ENCODE measurements around the gene SWI5.
"Not testable (repeated sequence)": the region's sequence is repeated elsewhere in the genome, so short reads cannot be mapped to it uniquely, and the experiment has no call there.

SWI5 gene

GRCh38 chr9:128279088-128280073, 3.3 kb downstream of the SWI5 start:
- DNase-seq (ENCODE audit: low spot score), result not testable (repeated sequence)

- DNase-seq (ENCODE audit: low spot score), result no peak
Observed at GRCh38 chr9:128280084-128280622, 4.1 kb downstream of the SWI5 start.

GRCh38 chr9:128282500-128282899, 6.4 kb downstream of the SWI5 start:
- DNase-seq (ENCODE audit: low spot score), result no peak

GRCh38 chr9:128285033-128285784, 9.1 kb downstream of the SWI5 start:
- DNase-seq (ENCODE audit: low spot score), result no peak

- no peak for DNase-seq (ENCODE audit: low spot score)
Observed at GRCh38 chr9:128286440-128286839, 10.4 kb downstream of the SWI5 start.

GRCh38 chr9:128288273-128289004, 12.4 kb downstream of the SWI5 start:
- no peak for DNase-seq (ENCODE audit: low spot score)

GRCh38 chr9:128292009-128292408, 15.9 kb downstream of the SWI5 start:
- DNase-seq (ENCODE audit: low spot score), result no peak

- no peak for DNase-seq (ENCODE audit: low spot score)
Observed at GRCh38 chr9:128293091-128293490, 17.0 kb downstream of the SWI5 start.

GRCh38 chr9:128294142-128294541, 18.1 kb downstream of the SWI5 start:
- no peak for DNase-seq (ENCODE audit: low spot score)

- peak; percentile 25 for DNase-seq (ENCODE audit: low spot score)
Observed at GRCh38 chr9:128296340-128297220, 20.5 kb downstream of the SWI5 start.

GRCh38 chr9:128297221-128297773, 21.2 kb downstream of the SWI5 start:
- no peak for DNase-seq (ENCODE audit: low spot score)

GRCh38 chr9:128298535-128299482, 22.7 kb downstream of the SWI5 start:
- DNase-seq (ENCODE audit: low spot score), result no peak

GRCh38 chr9:128304136-128304970, 28.3 kb downstream of the SWI5 start:
- DNase-seq (ENCODE audit: low spot score), result no peak

GRCh38 chr9:128304971-128305288, 28.9 kb downstream of the SWI5 start:
- DNase-seq (ENCODE audit: low spot score), result no peak

- DNase-seq (ENCODE audit: low spot score), result no peak
Observed at GRCh38 chr9:128309551-128309950, 33.5 kb downstream of the SWI5 start.

GRCh38 chr9:128310461-128310860, 34.4 kb downstream of the SWI5 start:
- no peak for DNase-seq (ENCODE audit: low spot score)

- no peak for DNase-seq (ENCODE audit: low spot score)
Observed at GRCh38 chr9:128314697-128315096, 38.6 kb downstream of the SWI5 start.

GRCh38 chr9:128316421-128316820, 40.3 kb downstream of the SWI5 start:
- DNase-seq (ENCODE audit: low spot score), result no peak

GRCh38 chr9:128317629-128318028, 41.6 kb downstream of the SWI5 start:
- DNase-seq (ENCODE audit: low spot score), result no peak

Measured in LoVo (cell line).